ENCODE results near the gene RIPK4. TPM values are rescaled to one million over a fixed set of nuclear protein-coding genes. Genes with fewer than 3 reads are reported as not detected.

RIPK4 gene
- total RNA-seq, 1 experiment from 2014 or later, result 20.1 TPM

DNA sequence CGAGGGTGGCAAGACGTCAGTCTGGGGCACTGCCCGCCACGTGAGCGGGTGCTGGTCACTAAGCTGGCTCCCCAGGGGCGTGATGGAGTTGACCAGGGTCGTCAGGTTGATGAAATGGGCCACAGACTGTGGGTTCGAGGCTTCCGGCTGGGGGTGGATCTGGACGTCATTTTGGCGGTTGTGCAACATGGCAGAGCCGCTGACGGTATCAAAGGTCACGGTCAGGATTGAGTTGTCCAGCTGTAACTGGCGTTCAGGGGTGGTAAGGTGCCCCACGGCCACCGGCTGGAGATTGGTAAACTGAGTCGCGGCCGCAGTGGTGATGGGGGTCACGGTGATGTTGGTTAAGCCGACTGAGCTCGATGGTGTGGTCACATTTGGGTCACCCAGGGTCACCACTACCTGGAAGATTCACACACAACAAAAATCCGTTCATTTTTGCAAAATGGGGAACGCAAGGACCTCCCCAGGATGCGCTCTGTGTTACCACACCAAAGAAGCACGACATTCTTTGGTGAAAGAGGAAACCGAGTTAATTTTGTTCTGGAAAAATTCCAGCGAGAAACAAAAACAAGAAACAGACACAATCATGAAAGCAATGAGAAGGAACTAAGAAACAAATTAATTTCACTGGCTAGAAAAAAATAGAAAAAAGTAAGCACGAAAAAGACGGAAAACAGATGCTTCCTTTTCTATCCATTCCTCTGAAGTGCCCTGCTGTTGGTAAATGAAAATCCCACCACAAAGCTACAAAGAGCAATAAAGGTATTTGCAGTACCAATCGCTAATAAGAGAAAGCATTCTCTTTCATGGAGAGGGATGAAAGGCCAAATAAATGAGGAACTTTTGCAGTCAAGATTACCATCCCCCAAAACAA is 34.7 kb upstream of the RIPK4 start:
- no peak for DNase-seq (ENCODE audit: low spot score)
- H3K9me3 Mint-ChIP-seq, result peaks cover 5% of the 10 kb centered on the region; the same call in 1 of the 2 replicates
- H3K4me1 Mint-ChIP-seq, result peaks cover under 1% of the 10 kb centered on the region; the same call in 1 of the 2 replicates
- H3K27ac Mint-ChIP-seq, result no peak overlapping the region
- no peak for TF ChIP-seq KAT7 (CRISPR knock-in tag; IDR thresholded peaks at IDR 0.05; ENCODE audit: borderline replicate concordance)
- no peak for TF ChIP-seq ZNF121 (CRISPR knock-in tag; IDR thresholded peaks at IDR 0.05)
- TF ChIP-seq, protein P1, sequence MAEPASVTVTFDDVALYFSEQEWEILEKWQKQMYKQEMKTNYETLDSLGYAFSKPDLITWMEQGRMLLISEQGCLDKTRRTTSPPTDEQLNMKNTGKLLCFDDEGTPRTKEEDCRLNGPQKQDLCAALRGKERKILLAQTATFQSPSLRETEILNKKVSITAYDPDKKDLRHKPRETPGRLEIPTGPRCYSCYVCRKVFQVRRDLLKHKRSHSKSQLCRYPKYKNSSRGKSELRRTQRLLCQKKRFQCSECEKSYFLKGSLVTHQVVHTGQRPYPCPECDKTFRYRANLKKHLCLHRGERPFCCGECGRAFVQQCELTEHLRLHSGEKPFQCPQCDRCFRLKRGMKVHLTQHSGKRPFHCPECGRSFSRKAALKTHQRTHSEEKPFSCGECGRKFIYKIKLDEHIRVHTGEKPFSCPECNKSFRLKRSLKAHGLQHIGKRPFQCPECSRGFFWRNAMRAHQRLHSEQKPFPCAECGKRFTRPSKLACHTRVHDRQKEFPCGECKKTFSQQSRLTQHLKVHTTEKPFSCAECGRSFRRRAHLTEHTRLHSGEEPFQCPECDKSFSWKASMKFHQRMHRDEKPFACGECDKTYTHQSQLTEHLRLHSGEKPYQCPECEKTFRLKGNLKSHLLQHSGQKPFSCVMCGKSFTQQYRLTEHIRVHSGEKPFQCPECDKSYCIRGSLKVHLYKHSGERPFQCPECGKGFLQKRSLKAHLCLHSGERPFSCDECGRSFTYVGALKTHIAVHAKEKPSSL (CRISPR knock-in tag; conservative IDR thresholded peaks at IDR 0.05), result no peak
- TF ChIP-seq, protein P2, sequence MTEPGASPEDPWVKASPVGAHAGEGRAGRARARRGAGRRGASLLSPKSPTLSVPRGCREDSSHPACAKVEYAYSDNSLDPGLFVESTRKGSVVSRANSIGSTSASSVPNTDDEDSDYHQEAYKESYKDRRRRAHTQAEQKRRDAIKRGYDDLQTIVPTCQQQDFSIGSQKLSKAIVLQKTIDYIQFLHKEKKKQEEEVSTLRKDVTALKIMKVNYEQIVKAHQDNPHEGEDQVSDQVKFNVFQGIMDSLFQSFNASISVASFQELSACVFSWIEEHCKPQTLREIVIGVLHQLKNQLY (CRISPR knock-in tag; IDR thresholded peaks at IDR 0.05), result no peak
- TF ChIP-seq, protein P3, sequence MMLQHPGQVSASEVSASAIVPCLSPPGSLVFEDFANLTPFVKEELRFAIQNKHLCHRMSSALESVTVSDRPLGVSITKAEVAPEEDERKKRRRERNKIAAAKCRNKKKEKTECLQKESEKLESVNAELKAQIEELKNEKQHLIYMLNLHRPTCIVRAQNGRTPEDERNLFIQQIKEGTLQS (CRISPR knock-in tag; conservative IDR thresholded peaks at IDR 0.05), result no peak
- TF ChIP-seq NFATC4 (CRISPR knock-in tag; IDR thresholded peaks at IDR 0.05), result no peak
- no peaks in the 10 kb centered on the region for H3K27me3 Mint-ChIP-seq (ENCODE audit: low read depth)
- ChIA-PET POLR2A (no interaction called here), CTCF (interaction anchor here (1.7 to 3.7 kb wide), 2 partner anchors 15 to 189 kb away, joined by 7 to 14 read pairs; no protein-coding TSS in a partner anchor)
- ATAC-seq, result no peak
- no peak overlapping the region for H3K4me3 Mint-ChIP-seq
- peaks cover 12% of the 10 kb centered on the region for H3K36me3 Mint-ChIP-seq

DNA sequence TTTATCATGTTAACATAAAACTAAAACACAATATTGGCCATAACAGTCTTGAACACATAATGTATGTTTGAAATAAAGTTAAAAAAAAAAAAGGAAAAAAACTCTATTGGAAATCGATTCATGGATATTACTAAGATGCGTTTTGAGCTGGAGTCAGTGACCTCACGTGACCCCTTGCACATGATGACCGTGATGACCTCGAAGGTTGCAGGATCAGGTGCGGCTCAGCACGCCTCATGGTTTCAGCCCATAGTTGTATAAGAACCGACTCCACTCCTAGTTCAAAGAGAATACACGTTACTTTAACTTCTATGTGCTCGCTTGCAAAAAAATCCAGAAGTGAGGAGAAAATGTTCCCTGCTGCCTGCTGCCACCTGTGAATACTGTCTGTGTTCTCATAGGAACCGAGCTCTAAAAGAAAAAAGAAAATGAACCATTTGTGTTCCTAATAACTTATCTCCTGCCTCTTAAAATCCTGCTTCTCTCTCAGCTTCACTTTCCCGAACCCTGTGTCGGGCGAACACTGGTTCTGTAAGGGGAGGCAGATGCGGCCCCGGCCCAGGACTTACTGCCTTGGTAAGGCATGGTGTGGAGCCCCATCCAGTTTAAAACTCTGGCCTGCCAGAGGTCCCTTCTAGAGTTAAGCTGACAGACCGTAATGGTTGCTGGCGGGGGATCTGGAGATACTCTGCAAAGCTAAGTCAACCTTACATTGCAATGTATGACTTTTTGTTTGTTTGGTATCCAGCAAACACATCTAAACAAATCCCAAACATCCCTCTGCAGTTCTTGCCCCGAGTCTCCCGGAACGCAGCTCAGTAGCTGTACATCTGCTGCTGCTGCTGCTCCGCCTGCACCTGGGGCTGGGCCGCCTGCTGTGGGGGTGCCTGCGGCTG is 33.8 kb upstream of the RIPK4 start:
- ATAC-seq, result no peak
- DNase-seq (ENCODE audit: low spot score), result no peak
- Mint-ChIP-seq H3K27ac (no peak overlapping the region), H3K36me3 (peaks cover 12% of the 10 kb centered on the region), H3K4me1 (peaks cover 9% of the 10 kb centered on the region), H3K4me3 (no peak overlapping the region), H3K27me3 (ENCODE audit: low read depth) (no peaks in the 10 kb centered on the region), H3K9me3 (peaks cover 4% of the 10 kb centered on the region; the same call in 1 of the 2 replicates)
- ChIA-PET POLR2A (no interaction called here), CTCF (interaction anchor here (0.5 to 3.7 kb wide), 3 partner anchors 16 to 188 kb away, joined by 3 to 14 read pairs (median 7); no protein-coding TSS in a partner anchor)
- TF ChIP-seq, protein P4, sequence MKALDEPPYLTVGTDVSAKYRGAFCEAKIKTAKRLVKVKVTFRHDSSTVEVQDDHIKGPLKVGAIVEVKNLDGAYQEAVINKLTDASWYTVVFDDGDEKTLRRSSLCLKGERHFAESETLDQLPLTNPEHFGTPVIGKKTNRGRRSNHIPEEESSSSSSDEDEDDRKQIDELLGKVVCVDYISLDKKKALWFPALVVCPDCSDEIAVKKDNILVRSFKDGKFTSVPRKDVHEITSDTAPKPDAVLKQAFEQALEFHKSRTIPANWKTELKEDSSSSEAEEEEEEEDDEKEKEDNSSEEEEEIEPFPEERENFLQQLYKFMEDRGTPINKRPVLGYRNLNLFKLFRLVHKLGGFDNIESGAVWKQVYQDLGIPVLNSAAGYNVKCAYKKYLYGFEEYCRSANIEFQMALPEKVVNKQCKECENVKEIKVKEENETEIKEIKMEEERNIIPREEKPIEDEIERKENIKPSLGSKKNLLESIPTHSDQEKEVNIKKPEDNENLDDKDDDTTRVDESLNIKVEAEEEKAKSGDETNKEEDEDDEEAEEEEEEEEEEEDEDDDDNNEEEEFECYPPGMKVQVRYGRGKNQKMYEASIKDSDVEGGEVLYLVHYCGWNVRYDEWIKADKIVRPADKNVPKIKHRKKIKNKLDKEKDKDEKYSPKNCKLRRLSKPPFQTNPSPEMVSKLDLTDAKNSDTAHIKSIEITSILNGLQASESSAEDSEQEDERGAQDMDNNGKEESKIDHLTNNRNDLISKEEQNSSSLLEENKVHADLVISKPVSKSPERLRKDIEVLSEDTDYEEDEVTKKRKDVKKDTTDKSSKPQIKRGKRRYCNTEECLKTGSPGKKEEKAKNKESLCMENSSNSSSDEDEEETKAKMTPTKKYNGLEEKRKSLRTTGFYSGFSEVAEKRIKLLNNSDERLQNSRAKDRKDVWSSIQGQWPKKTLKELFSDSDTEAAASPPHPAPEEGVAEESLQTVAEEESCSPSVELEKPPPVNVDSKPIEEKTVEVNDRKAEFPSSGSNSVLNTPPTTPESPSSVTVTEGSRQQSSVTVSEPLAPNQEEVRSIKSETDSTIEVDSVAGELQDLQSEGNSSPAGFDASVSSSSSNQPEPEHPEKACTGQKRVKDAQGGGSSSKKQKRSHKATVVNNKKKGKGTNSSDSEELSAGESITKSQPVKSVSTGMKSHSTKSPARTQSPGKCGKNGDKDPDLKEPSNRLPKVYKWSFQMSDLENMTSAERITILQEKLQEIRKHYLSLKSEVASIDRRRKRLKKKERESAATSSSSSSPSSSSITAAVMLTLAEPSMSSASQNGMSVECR (CRISPR knock-in tag; IDR thresholded peaks at IDR 0.05; ENCODE audit: borderline replicate concordance), result no peak
- TF ChIP-seq, protein P5, sequence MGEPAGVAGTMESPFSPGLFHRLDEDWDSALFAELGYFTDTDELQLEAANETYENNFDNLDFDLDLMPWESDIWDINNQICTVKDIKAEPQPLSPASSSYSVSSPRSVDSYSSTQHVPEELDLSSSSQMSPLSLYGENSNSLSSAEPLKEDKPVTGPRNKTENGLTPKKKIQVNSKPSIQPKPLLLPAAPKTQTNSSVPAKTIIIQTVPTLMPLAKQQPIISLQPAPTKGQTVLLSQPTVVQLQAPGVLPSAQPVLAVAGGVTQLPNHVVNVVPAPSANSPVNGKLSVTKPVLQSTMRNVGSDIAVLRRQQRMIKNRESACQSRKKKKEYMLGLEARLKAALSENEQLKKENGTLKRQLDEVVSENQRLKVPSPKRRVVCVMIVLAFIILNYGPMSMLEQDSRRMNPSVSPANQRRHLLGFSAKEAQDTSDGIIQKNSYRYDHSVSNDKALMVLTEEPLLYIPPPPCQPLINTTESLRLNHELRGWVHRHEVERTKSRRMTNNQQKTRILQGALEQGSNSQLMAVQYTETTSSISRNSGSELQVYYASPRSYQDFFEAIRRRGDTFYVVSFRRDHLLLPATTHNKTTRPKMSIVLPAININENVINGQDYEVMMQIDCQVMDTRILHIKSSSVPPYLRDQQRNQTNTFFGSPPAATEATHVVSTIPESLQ (CRISPR knock-in tag; IDR thresholded peaks at IDR 0.05), result no peak
- TF ChIP-seq GRHL2 (CRISPR knock-in tag; IDR thresholded peaks at IDR 0.05; ENCODE audit: insufficient replicate concordance, severe bottlenecking) (no peak), NR3C1 (CRISPR knock-in tag; conservative IDR thresholded peaks at IDR 0.05; ENCODE audit: low read depth) (no peak)
- TF ChIP-seq, protein P6, sequence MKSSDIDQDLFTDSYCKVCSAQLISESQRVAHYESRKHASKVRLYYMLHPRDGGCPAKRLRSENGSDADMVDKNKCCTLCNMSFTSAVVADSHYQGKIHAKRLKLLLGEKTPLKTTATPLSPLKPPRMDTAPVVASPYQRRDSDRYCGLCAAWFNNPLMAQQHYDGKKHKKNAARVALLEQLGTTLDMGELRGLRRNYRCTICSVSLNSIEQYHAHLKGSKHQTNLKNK (CRISPR knock-in tag; IDR thresholded peaks at IDR 0.05), result no peak
- TF ChIP-seq, protein P7, sequence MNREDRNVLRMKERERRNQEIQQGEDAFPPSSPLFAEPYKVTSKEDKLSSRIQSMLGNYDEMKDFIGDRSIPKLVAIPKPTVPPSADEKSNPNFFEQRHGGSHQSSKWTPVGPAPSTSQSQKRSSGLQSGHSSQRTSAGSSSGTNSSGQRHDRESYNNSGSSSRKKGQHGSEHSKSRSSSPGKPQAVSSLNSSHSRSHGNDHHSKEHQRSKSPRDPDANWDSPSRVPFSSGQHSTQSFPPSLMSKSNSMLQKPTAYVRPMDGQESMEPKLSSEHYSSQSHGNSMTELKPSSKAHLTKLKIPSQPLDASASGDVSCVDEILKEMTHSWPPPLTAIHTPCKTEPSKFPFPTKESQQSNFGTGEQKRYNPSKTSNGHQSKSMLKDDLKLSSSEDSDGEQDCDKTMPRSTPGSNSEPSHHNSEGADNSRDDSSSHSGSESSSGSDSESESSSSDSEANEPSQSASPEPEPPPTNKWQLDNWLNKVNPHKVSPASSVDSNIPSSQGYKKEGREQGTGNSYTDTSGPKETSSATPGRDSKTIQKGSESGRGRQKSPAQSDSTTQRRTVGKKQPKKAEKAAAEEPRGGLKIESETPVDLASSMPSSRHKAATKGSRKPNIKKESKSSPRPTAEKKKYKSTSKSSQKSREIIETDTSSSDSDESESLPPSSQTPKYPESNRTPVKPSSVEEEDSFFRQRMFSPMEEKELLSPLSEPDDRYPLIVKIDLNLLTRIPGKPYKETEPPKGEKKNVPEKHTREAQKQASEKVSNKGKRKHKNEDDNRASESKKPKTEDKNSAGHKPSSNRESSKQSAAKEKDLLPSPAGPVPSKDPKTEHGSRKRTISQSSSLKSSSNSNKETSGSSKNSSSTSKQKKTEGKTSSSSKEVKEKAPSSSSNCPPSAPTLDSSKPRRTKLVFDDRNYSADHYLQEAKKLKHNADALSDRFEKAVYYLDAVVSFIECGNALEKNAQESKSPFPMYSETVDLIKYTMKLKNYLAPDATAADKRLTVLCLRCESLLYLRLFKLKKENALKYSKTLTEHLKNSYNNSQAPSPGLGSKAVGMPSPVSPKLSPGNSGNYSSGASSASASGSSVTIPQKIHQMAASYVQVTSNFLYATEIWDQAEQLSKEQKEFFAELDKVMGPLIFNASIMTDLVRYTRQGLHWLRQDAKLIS (CRISPR knock-in tag; IDR thresholded peaks at IDR 0.05; ENCODE audit: borderline replicate concordance), result no peak
- TF ChIP-seq, protein P1 (CRISPR knock-in tag; conservative IDR thresholded peaks at IDR 0.05), result no peak
